Stimulated activated memory B cell treated with anti-CD40 and anti-IgM and Interleukin-4, amounts not matched to agents 10 μg/mL and 1 μg/mL and 100 μg/mL, for 72 hours (primary cell): ENCODE data around the gene HOXA4.
A peak's percentile ranks its signal among the peaks of the same experiment; 100 is the strongest.

ENCODE experiments used
- ATAC-seq: fragments of 150-1000 bp; cut with Tn5 transposase; 2 replicates; pipeline ENCODE4 v1.10.0; 2021
- H3K27ac Mint-ChIP-seq: one replicate; pipeline ENCODE4 v1.8.0; 2022; ENCODE audit warnings: mild to moderate bottlenecking, mixed read lengths
- H3K27me3 Mint-ChIP-seq: one replicate; pipeline ENCODE4 v1.8.0; 2022; ENCODE audit warnings: mixed read lengths
- H3K36me3 Mint-ChIP-seq: one replicate; pipeline ENCODE4 v1.8.0; 2022; ENCODE audit warnings: mixed read lengths
- H3K4me1 Mint-ChIP-seq: one replicate; pipeline ENCODE4 v1.8.0; 2022; ENCODE audit warnings: mixed read lengths
- H3K4me3 Mint-ChIP-seq: one replicate; pipeline ENCODE4 v1.8.0; 2022; ENCODE audit warnings: mild to moderate bottlenecking, moderate library complexity, mixed read lengths
- H3K9me3 Mint-ChIP-seq: one replicate; pipeline ENCODE4 v1.8.0; 2022; ENCODE audit warnings: mixed read lengths

Gene HOXA4

DNA sequence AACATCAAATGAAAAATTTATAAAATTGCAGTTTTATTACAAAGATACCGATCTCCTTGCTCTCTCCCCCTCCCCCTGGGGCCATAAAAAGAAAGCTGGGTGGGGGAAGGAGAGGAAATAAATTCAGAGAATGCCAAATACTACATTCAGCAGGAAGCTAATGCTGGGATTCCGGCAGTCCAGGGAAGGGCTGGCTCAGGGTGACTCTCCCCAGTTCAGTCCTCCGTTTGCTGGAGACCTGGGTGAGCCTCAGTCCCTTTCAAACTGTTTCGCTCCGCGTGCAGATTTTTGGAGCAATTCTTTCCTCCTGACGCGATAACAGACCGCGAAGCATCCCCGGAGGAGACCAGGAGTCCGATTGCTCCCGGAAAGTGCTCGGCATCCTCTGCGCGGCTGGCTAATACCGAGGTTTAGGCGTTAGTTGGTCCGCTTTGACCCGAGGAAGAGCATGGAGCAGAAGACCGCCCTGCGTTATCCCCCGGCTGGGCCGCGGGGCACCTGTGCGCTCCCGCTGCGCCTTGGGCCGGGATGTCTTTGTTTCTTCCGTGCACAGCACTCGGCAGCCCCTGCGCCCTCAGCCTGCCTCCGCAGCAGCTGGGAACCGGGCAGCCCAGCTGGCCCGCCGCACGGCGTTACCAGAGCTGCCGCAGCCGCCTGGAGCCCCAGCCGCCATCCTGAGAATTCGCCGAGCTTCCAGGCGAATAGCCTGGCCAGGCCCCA is 24.2 kb downstream of the HOXA4 start:
- H3K4me1 Mint-ChIP-seq = peaks cover 11% of the 10 kb centered on the region
- H3K27ac Mint-ChIP-seq = no peak overlapping the region
- no peak overlapping the region for H3K4me3 Mint-ChIP-seq
- ATAC-seq = no peak
- H3K27me3 Mint-ChIP-seq = peaks cover 48% of the 10 kb centered on the region
- peaks cover 3% of the 10 kb centered on the region for H3K9me3 Mint-ChIP-seq
- peaks cover 11% of the 10 kb centered on the region for H3K36me3 Mint-ChIP-seq

DNA sequence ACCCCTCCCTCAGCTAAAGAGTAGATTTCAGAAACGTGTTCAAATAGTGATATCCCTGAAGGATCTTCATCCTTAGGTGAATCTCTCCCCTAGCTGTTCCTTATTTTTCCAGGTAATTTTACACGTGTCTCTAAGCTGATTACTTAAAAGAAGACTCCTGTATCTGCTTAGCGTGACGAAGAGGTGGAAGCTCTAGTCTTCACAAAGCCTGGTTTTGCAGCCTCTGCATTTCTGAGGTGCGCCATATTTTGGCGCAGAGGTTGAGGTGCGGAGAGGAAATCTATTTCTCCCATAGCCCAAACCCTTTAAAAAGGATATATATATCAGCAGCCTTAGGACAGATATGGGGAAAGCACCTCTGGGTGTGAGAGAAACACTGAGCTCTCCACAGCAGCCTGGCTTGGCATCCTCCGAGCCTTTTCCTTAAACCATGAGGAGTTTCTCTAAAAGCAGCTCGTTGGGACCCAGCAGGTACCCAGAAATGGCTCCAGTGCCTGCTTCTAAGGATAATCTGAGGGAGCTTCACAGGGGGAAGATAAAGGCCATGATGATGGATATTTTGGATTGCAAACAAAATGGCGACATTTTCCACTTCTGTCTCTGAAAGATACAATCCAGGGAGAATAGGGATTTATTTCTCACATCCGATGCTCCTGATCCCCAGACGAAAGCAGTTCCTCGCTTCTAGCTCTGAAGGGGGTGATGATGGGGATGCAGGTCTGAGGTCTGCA is 25.1 kb downstream of the HOXA4 start:
- Mint-ChIP-seq H3K27me3 (peaks cover 57% of the 10 kb centered on the region), H3K27ac (no peak overlapping the region), H3K9me3 (peaks cover 3% of the 10 kb centered on the region), H3K4me3 (no peak overlapping the region), H3K4me1 (peaks cover 11% of the 10 kb centered on the region), H3K36me3 (peaks cover 20% of the 10 kb centered on the region)
- ATAC-seq = no peak

DNA sequence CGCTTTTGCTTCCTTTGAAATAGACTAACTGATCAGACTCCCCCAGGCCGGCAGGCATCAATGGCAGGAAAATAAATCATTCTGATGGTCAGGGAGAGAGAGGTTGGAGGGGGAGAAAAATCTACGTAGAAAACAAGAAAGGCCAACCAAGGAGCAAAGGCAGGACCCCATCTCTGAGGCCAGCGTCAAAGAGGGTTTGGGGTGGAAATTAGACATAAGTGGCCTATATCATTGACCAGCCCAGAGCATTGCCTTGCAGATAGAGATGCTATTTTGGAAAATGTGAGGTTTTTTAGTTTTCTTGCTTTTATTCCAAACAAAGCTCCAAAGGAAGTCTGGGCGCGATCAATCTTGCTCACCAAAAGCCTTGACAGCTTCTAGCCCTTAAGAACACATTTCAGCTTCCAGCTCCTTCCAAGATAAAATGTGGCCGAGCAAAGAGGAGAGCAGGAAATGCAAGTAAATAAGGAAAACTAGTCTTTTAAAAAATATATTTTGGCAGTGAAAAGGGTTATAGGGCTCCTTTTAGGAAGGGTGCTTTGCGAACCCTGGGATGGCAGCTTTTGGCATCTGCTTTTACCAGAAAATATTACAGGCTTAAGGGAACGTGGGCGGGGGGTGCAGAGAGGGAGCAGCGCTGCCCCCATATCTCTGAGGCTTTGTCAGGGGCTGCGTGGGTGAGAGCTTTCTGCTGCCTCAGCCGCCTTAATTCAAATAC is 26.1 kb downstream of the HOXA4 start:
- peaks cover 3% of the 10 kb centered on the region for H3K9me3 Mint-ChIP-seq
- H3K36me3 Mint-ChIP-seq = peaks cover 29% of the 10 kb centered on the region
- no peak overlapping the region for H3K27ac Mint-ChIP-seq
- peaks cover 11% of the 10 kb centered on the region for H3K4me1 Mint-ChIP-seq
- no peak for ATAC-seq
- no peak overlapping the region for H3K4me3 Mint-ChIP-seq
- H3K27me3 Mint-ChIP-seq = peaks cover 67% of the 10 kb centered on the region

DNA sequence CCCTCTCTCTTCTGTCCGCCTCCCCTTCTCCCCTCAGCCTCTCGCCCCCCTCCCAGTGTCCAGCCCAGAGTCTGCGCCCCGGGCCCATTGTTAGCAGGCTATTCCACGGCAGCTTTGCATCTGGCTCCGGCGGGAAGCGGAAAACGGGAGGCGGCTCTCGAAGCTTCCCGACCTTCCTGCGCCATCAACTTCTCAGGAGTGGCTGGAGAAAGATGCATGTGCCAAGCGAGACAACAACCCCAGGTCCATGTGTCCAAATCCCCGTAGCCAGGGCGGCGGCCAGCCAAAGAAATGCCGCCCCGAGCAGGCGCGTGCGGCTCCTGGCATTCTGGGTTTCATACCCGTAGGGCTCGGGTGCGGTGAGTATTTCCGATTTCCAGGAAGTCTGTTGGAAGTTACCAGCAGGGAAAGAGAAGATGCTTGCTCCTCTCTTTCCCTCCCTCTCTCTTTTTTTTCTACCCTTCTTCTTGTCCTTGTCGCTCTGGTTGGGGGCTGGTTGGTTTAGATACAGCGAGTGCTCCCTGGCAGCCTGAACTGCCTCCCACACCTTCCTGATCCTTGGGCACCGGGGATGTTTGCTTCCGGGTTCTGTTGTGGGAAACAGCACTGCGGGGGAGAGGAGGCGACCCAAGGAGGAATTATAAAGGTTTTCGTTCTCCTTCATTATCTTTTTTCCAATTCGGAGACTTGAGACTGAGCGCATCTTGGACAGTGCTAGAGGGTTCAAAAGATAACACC is 26.9 kb downstream of the HOXA4 start:
- H3K4me1 Mint-ChIP-seq = peaks cover 15% of the 10 kb centered on the region
- H3K27ac Mint-ChIP-seq = no peak overlapping the region
- no peak overlapping the region for H3K4me3 Mint-ChIP-seq
- ATAC-seq = no peak
- H3K9me3 Mint-ChIP-seq = peaks cover 3% of the 10 kb centered on the region
- H3K36me3 Mint-ChIP-seq = peaks cover 37% of the 10 kb centered on the region
- H3K27me3 Mint-ChIP-seq = peaks cover 75% of the 10 kb centered on the region

DNA sequence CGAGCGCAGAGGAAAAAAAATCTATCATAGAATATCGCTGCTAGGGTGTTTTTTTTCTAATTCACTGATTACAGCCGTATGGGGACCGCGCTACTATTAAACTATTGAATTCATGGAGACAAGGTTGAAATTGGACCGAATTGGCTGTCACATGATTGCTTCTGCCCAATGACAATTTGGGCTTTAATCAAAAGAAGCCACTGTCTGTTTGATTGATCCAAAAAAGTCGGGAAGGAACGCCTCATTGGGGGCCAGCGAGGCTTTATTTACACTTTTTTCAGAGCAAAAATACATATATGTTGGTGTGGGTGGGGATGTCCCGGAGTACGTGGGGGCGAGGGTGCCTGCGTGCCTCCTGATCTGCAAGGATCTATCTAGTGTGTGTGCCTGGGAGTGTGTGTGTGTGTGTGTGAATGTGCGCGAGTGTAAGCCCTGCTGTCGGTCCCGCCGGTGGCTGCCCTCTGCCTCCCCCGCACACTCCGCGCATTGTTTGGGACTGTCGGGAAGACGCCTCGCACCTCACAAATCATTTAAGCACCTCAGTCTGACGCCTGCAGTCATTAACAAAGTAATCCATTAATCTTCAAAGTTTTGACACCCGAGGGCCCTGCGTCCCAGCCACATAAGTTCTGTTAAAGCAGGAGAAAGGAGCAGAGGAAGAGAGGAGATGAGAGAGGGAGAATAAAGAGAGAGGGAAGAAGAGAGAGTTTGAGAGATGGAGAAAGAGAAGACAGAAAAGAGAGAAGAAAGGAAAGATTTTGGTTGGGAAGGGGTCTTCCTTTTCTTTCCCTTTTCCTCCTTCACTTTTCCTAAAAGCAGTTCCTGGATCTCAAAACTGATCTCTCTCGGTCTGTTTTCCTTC is 27.7 kb downstream of the HOXA4 start, which contains the start of gene HOXA2:
TSS of gene HOXA2 (minus strand) at position 103 of the 862 bp plus-strand sequence. CDS start 183 bp downstream, outside the sequence.
- Mint-ChIP-seq H3K36me3 (peaks cover 37% of the 10 kb centered on the region), H3K9me3 (peaks cover 3% of the 10 kb centered on the region), H3K4me1 (peaks cover 23% of the 10 kb centered on the region), H3K27me3 (peaks cover 81% of the 10 kb centered on the region), H3K27ac (no peak within 1 kb of the TSS), H3K4me3 (peak within 1 kb of the TSS; percentile 34)
- no peak for ATAC-seq

DNA sequence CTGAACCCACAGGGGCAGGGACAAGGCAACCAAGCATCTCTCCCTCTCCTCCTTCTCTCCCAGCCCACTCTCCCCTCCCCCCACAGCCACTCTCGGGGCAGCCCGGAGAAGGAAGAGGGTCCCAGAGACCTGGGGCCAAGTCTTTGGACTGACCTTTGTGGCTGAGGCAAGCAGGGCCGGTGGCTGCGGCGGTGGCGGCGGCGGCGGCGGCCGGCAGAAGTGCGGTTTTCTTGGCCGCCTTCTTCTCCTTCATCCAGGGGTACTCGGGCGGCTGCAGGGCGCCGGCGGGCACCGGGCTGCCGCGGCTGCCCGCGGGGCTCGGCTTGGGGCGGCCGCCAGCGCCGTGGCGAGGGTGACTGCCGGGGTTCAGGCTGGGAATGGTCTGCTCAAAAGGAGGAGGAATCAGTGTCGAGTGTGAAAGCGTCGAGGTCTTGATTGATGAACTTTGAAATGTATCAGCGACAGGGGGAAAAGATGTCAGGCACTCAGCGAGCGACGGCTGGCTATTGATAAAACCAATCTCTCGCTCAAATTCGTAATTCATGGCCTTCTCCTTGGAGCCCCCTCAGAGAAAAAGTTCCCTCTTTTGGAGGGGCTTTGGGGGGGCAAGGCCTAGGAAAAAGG is 28.5 kb downstream of the HOXA4 start:
- Mint-ChIP-seq H3K27ac (no peak overlapping the region), H3K4me3 (peak overlapping the region; percentile 34), H3K27me3 (peaks cover 81% of the 10 kb centered on the region), H3K9me3 (no peaks in the 10 kb centered on the region), H3K36me3 (peaks cover 32% of the 10 kb centered on the region), H3K4me1 (peaks cover 31% of the 10 kb centered on the region)
- no peak for ATAC-seq

DNA sequence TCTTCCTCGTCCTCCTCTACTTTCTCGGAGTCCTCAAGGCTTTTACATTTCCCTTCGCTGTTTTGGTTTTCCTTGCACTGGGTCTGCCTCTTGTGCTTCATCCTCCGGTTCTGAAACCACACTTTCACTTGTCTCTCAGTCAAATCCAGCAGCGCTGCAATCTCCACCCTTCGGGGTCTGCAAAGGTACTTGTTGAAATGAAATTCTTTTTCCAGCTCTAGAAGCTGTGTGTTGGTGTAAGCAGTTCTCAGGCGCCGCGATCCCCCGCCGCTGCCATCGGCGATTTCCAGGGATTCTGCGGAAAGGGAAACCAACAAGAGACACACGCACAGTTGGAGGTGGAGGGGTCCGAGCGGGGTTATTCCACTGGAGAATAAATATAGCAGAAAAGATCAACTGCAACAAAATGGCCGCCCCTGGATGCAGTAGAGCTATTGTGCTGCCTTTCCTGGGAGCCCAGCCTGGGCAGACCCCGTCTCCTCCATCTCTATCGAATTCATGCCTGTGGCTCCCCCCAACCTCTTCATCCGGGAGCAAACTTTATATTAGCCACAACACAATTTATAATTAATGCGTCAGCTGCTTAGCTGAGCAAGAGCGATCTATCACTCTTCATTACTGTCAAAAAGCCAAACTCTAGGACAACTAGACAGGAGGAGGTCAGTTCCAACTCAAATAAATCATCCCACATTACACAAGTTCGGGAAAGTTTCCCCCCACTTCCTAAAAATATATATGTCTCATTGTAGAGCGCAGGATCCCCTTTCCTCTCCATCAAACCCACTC is 29.2 kb downstream of the HOXA4 start:
- no peak overlapping the region for H3K4me3 Mint-ChIP-seq
- H3K27me3 Mint-ChIP-seq = peaks cover 83% of the 10 kb centered on the region
- no peak overlapping the region for H3K27ac Mint-ChIP-seq

DNA sequence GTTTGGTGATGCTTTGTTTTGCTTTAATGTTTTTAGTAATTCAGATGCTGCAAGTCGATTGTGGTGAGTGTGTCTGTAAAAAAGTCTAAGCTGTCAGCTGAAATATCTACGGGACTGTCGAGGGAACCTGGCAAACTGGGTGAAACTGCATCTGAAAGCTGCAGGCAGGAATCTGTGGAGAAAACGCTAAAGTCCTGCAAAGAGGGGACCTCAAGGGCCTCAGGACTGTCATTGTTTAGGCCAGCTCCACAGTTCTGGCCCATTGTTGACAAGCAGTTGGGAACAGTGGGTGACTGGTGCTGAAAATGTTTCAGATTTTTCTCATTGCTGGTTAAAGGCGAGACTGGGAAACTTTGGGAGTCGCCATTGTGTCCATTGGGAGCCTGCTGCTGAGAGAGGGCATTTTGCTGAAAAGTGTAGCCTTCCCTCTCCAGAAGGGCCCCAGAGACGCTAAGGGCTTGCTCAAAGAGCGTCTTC is 29.8 kb downstream of the HOXA4 start:
- Mint-ChIP-seq H3K4me1 (peaks cover 35% of the 10 kb centered on the region), H3K4me3 (no peak overlapping the region), H3K27me3 (peaks cover 83% of the 10 kb centered on the region), H3K36me3 (peaks cover 32% of the 10 kb centered on the region), H3K9me3 (no peaks in the 10 kb centered on the region), H3K27ac (no peak overlapping the region)
- ATAC-seq = no peak

More for the DNA sequence above, 29.2 kb downstream of the HOXA4 start:
- ATAC-seq = no peak
- Mint-ChIP-seq H3K4me1 (peaks cover 34% of the 10 kb centered on the region), H3K9me3 (no peaks in the 10 kb centered on the region), H3K36me3 (peaks cover 32% of the 10 kb centered on the region)

DNA sequence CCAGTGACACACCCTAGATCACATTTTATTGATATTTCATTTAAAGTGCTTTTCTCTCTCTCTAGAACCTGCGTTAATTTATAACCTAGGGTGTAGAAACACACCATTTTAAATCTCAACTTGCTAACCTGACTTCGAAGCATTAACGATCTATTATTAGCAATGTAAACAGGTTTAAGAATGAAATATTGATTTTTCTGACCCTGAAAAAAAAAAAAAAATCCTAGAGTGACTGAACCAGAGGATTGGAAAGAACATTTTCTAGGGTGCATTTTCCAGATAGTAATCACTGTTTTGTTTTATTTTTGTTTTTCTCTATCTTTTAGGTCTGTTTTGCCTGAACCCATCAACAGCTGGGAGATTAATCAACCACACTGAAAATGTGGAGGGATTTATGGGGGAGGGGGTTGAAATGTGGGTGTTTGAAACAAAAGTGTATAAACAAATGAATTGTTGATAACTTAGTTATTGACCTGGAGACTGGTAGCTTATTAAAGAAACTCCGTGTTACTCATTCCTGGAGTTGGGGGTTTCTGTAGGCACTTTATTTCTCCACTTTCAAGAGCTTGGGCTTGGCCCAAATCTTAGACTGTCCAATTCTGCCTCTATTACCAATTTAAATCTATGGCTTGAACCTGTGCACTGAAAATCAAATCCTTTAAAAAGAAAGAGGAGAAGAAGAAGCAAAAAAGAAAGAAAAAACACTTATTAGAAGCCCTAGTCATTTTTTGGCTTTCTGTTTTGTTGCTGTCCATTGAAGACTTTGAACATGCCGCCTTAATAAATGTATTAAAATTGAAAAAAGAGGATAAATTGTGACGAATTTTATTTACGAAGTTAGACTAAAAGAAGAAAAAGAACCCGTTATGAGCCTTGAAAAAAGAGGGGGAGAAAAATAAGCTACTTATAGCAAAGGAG is 30.8 kb downstream of the HOXA4 start:
- H3K27ac Mint-ChIP-seq = no peak overlapping the region
- peaks cover 32% of the 10 kb centered on the region for H3K36me3 Mint-ChIP-seq
- no peak for ATAC-seq
- peaks cover 45% of the 10 kb centered on the region for H3K4me1 Mint-ChIP-seq
- H3K9me3 Mint-ChIP-seq = no peaks in the 10 kb centered on the region
- peaks cover 86% of the 10 kb centered on the region for H3K27me3 Mint-ChIP-seq
- H3K4me3 Mint-ChIP-seq = no peak overlapping the region

DNA sequence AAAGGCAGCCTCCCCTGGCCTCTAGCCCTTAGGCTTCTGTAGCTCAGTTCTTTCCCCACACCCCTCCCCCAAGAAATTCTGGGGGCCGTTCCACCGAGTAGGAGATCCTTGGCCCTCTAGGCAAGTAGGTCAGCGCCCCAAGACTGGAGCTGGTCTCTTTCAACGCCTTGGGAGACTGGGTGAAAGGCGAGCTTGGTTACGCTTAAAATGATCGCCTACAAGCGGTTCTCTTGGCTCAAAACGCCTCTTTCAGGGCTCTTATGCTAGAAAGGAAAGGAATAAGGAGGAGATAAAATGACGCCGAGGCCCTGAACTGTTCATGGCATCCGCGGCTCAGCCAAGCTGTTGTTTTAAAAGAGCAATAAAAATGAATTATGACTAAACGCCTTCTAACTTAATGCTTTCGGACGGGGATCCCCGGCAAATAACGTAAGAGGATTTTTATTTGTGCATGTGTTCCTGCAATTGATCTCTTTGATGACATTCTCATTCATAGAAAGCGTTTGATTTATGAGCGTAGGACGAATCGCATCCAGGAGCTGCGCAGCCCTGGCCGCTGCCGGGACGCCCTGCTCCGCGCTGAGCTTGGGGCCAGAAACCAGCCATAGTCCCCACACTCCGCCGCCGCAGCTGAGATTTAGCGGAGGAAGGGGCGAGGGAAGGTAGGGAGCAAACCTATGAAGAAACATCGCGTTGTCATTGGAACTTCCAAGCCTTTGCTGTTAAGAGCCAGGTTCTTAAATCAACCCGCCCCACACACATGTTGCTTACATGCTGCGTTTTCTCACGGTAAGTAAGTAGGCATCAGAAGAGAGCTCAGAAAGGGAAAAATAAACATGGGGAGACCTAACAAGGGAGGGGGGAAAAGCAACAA is 31.7 kb downstream of the HOXA4 start:
- Mint-ChIP-seq H3K9me3 (no peaks in the 10 kb centered on the region), H3K27ac (no peak overlapping the region), H3K36me3 (peaks cover 32% of the 10 kb centered on the region), H3K4me1 (peaks cover 54% of the 10 kb centered on the region), H3K27me3 (peaks cover 86% of the 10 kb centered on the region), H3K4me3 (no peak overlapping the region)
- ATAC-seq = no peak

DNA sequence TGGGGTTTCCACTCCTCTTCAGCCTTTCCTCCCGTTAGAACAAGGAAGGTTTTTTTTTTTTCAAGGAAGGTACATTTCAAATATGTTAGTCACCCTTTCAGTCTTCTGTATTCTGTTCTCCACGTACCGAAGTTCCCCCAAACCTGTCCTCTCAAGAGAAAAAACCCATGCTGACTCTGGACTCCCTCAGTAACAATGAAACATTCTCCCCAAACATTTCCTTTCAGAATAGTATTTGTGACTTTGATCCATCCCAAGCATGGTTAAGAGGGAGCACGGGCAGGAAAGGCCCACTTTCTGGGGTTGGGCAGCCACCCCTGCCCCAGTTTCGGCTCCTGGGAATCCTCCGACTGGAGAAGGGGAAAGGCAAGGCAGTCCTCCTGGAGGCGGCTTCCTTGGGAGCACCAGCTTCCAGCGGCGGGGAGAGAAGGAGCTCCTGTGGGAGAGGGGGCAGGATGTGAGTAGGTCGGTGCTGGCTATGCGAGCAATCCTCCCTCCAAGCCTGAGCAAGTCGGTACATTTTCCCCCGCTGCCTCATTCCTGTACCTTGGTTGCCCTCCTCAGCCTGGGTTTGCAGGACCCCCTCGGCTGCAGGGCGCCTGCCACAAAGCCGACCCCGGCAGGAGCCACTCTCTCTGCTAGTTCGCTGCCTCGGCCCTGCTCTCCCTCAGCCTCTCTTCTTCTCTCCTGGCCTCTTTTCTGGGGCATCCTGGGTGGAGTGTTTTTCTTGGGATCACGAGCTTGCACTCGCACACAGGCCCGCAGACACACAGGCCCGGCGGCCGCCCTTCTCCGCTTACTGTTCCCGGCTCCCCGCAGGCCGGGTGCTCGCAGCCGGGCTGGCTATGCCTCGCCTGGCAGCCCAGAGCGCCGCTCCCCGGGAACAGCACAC is 32.6 kb downstream of the HOXA4 start:
- H3K27ac Mint-ChIP-seq = peak overlapping the region; percentile 82
- peaks cover 86% of the 10 kb centered on the region for H3K27me3 Mint-ChIP-seq
- peaks cover 32% of the 10 kb centered on the region for H3K36me3 Mint-ChIP-seq
- H3K4me3 Mint-ChIP-seq = peak overlapping the region; percentile 21
- no peak for ATAC-seq
- no peaks in the 10 kb centered on the region for H3K9me3 Mint-ChIP-seq
- H3K4me1 Mint-ChIP-seq = peaks cover 51% of the 10 kb centered on the region
